Measurements from ENCODE around the gene TMEM88. TPM values are rescaled to one million over a fixed set of nuclear protein-coding genes. Genes with fewer than 3 reads are reported as not detected.

The TMEM88 gene
- total and polyA plus RNA-seq, 2 donors (not counting 1 experiment from before 2014, with no cell fraction given) = 5.1 to 9.5 TPM

DNA sequence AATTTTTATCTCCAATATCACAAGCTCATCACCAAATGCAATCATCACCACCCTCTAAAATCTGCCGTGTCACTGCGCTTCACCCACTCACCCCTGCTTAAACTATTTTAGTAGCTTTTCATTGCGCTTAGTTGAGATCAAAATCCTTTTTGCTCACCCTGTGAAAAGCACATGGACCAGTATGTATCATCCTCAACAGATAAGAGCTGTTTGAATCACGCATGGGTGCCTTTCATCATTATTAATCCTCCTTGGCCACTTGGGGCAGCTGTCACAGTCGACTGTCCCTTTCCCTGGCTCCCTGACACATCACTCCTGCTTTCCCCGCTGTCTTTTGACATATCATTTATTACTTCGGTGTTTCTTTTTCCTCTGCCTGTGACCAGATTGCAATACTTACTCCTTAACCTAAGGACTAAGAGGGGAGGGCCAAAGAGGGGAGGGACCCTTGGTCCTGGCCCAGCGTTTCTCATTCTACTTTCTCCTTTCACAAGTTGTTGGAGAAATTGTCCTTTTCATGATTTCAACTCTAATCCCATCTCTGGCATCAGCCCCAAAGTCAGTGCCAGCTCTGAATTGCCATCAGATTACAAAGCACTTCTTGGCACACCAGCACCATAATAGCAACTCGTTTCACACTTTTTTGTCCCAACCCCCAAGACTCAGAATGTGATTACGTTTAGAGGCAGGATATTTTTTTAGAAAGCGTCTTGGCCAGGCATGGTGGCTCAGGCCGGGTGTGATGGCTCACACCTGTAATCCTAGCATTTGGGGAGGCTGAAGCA, 29.5 kb upstream of the TMEM88 start:
- H3K9me3 ChIP-seq (ENCODE audit: control extremely low read depth in 1 of 3, control insufficient read depth in 2 of 3, insufficient read depth in 1 of 3, low read length in 2 of 3) = no peaks in the 10 kb centered on the region

DNA sequence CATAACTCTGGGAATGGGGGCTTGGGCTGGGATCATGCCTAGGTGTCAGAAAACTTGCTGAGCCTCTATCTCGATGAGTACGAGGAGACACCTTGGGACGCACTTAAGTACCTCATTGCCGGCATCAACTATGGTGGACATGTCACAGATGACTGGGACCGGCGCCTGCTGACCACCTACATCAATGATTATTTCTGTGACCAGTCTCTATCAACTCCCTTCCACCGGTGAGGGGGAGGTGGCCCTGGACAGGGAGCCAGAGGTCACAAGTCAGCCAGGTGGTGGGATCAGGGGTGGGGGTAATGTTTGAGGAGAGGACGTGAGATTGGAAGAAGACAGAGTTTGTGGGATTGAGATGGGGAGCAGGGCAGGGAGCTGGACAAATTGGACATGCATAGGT, 24.2 kb upstream of the TMEM88 start:
- no peaks in the 10 kb centered on the region for H4K20me1 ChIP-seq (ENCODE audit: control insufficient read depth, insufficient read depth, low read length, poor library complexity, severe bottlenecking)
- H3K79me2 ChIP-seq (ENCODE audit: control insufficient read depth, insufficient read depth, low read length) = peaks cover 17% of the 10 kb centered on the region
- DNase-seq (no peak), ATAC-seq (ENCODE audit: low read depth) (no peak)
- Mint-ChIP-seq H3K4me3 (no peak overlapping the region), H3K27ac (no peak overlapping the region), H3K4me1 (peaks cover 8% of the 10 kb centered on the region), H3K27me3 (peaks cover 22% of the 10 kb centered on the region), H3K9me3 (ENCODE audit: insufficient read depth) (no peaks in the 10 kb centered on the region)
- 95% methylated on average over 4 of the region's 8 CpGs for whole genome bisulfite sequencing (ENCODE audit: insufficient coverage)
- no peaks in the 10 kb centered on the region for H3K36me3 ChIP-seq (replicated peaks in 1 of 2; ENCODE audit: control extremely low read depth in 1 of 2, control insufficient read depth in 1 of 2, extremely low read depth in 1 of 2, insufficient read depth in 2 of 2, low read length in 1 of 2)
- peaks cover 0 to 13% (median 2%) of the 10 kb centered on the region in 4 experiments for H3K27me3 ChIP-seq (replicated peaks in 1 of 4; ENCODE audit: control extremely low read depth in 1 of 4, control insufficient read depth in 3 of 4, insufficient read depth in 4 of 4, low read length in 3 of 4)
- H3K4me3 ChIP-seq (ENCODE audit: control extremely low read depth in 1 of 5, extremely low read depth in 1 of 5, insufficient read depth in 1 of 5, low read depth in 2 of 5, low read length in 4 of 5) = no peak overlapping the region
- TF ChIP-seq, protein P1, sequence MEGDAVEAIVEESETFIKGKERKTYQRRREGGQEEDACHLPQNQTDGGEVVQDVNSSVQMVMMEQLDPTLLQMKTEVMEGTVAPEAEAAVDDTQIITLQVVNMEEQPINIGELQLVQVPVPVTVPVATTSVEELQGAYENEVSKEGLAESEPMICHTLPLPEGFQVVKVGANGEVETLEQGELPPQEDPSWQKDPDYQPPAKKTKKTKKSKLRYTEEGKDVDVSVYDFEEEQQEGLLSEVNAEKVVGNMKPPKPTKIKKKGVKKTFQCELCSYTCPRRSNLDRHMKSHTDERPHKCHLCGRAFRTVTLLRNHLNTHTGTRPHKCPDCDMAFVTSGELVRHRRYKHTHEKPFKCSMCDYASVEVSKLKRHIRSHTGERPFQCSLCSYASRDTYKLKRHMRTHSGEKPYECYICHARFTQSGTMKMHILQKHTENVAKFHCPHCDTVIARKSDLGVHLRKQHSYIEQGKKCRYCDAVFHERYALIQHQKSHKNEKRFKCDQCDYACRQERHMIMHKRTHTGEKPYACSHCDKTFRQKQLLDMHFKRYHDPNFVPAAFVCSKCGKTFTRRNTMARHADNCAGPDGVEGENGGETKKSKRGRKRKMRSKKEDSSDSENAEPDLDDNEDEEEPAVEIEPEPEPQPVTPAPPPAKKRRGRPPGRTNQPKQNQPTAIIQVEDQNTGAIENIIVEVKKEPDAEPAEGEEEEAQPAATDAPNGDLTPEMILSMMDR (IDR thresholded peaks at IDR 0.05) = no peak
- no peak for TF ChIP-seq EZH2 (IDR thresholded peaks at IDR 0.05; ENCODE audit: borderline replicate concordance, insufficient read depth, low read depth, low read length, poor library complexity, severe bottlenecking)
- no peaks in the 10 kb centered on the region for H3K9me3 ChIP-seq (ENCODE audit: control extremely low read depth in 1 of 3, control insufficient read depth in 2 of 3, insufficient read depth in 1 of 3, low read length in 2 of 3)
- ChIA-PET CTCF (interaction anchor here (1.6 to 2.2 kb wide), 2 partner anchors 12 to 26 kb away, joined by 5 to 7 read pairs; partner anchors contain the start of gene NAA38), POLR2A (no interaction called here)
- intact Hi-C loops (cut with micrococcal nuclease) = loop anchor here (10.0 kb wide), 2 partner anchors 816 to 1176 kb away; partner anchors contain the start of genes C17orf100, MED31 and RNASEK
- H3K4me1 ChIP-seq (ENCODE audit: control insufficient read depth in 2 of 2, insufficient read depth in 2 of 2, low read length in 2 of 2) = peaks cover 7 to 15% of the 10 kb centered on the region in 2 donors
- H3K27ac ChIP-seq (ENCODE audit: low read length in 2 of 2) = no peak overlapping the region
- H3K9ac ChIP-seq (ENCODE audit: low read length) = no peak overlapping the region
- H2AFZ ChIP-seq (ENCODE audit: insufficient read depth, low read depth, low read length, poor library complexity, severe bottlenecking) = no peak overlapping the region
- H3K4me2 ChIP-seq (replicated peaks; ENCODE audit: low read depth, low read length, poor library complexity, severe bottlenecking) = no peak overlapping the region

More for the DNA sequence above, 29.5 kb upstream of the TMEM88 start:
- Histone ChIP-seq H3K4me3 (ENCODE audit: control extremely low read depth in 1 of 5, extremely low read depth in 1 of 5, insufficient read depth in 1 of 5, low read depth in 2 of 5, low read length in 4 of 5) (no peak overlapping the region), H3K4me1 (ENCODE audit: control insufficient read depth in 2 of 2, insufficient read depth in 2 of 2, low read length in 2 of 2) (no peaks in the 10 kb centered on the region), H3K9ac (ENCODE audit: low read length) (no peak overlapping the region), H3K79me2 (ENCODE audit: control insufficient read depth, insufficient read depth, low read length) (no peaks in the 10 kb centered on the region), H3K36me3 (replicated peaks in 1 of 2; ENCODE audit: control extremely low read depth in 1 of 2, control insufficient read depth in 1 of 2, extremely low read depth in 1 of 2, insufficient read depth in 2 of 2, low read length in 1 of 2) (no peaks in the 10 kb centered on the region), H4K20me1 (ENCODE audit: control insufficient read depth, insufficient read depth, low read length, poor library complexity, severe bottlenecking) (no peaks in the 10 kb centered on the region), H3K27ac (ENCODE audit: low read length in 2 of 2) (no peak overlapping the region), H3K4me2 (replicated peaks; ENCODE audit: low read depth, low read length, poor library complexity, severe bottlenecking) (no peak overlapping the region), H2AFZ (ENCODE audit: insufficient read depth, low read depth, low read length, poor library complexity, severe bottlenecking) (no peak overlapping the region), H3K27me3 (replicated peaks in 1 of 4; ENCODE audit: control extremely low read depth in 1 of 4, control insufficient read depth in 3 of 4, insufficient read depth in 4 of 4, low read length in 3 of 4) (peaks cover 0 to 2% (median under 1%) of the 10 kb centered on the region in 4 experiments)
- 71% methylated on average over 9 of the region's 12 CpGs for WGBS (ENCODE audit: insufficient coverage)
- DNase-seq (no peak), ATAC-seq (ENCODE audit: low read depth) (no peak)
- H3K27ac Mint-ChIP-seq = no peak overlapping the region
- ChIA-PET CTCF (interaction anchor here (1.0 to 2.5 kb wide), 15 partner anchors 9 to 235 kb away, joined by 3 to 19 read pairs (median 6); partner anchors contain the start of genes CYB5D1, KDM6B and NAA38), POLR2A (interaction anchor here (1.1 kb wide), 1 partner anchor 9 kb away, joined by 4 read pairs; no protein-coding TSS in a partner anchor)
- no peak for TF ChIP-seq EZH2 (IDR thresholded peaks at IDR 0.05; ENCODE audit: borderline replicate concordance, insufficient read depth, low read depth, low read length, poor library complexity, severe bottlenecking)
- H3K4me1 Mint-ChIP-seq = no peaks in the 10 kb centered on the region
- peaks cover 21% of the 10 kb centered on the region for H3K27me3 Mint-ChIP-seq
- intact Hi-C loops (cut with micrococcal nuclease) = no loop called here
- H3K9me3 Mint-ChIP-seq (ENCODE audit: insufficient read depth) = no peaks in the 10 kb centered on the region
- no peak overlapping the region for H3K4me3 Mint-ChIP-seq
